Stimulated activated naive CD4-positive, alpha-beta T cell treated with Interleukin-2 at 50 U/mL for 16 hours (primary cell): Measurements from ENCODE around the gene UFC1.

Experiments
- DNase-seq: peaks from one replicate; lab custom pipeline; 2025; lab: John Stamatoyannopoulos, UW

UFC1 gene

DNA sequence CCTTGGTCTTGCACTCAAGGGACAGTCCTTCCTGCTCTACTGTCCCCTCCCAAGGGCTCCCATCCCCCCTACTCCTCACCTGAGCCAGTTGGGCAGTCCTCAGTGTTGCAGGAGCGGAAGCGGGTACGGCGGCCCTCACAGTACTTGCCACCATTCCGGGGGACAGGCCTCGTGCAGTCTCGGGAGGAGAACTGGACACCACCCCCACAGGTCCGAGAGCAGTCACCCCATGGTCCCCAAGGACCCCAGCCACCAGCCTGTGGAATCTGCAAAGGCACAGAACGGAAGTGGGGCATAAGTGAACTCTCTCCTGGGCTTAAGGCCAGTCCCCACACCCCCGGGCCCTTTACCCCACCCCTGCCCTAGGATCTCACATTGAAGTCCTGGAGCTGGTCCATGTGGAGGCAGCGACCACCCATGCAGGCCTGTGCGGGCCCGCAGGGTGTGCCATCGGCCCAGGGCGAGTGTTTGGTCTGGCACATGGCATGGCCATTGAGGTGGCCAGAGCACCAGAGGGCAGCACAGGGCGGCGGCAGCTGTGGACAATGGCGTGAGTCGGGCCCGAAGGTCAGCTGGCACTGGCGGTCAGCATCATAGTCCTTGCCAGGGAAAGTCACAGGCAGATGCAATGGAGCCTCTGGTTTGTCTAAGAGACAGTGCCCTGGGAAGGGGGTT, 39.9 kb downstream of the UFC1 start:
- no peak for DNase-seq

DNA sequence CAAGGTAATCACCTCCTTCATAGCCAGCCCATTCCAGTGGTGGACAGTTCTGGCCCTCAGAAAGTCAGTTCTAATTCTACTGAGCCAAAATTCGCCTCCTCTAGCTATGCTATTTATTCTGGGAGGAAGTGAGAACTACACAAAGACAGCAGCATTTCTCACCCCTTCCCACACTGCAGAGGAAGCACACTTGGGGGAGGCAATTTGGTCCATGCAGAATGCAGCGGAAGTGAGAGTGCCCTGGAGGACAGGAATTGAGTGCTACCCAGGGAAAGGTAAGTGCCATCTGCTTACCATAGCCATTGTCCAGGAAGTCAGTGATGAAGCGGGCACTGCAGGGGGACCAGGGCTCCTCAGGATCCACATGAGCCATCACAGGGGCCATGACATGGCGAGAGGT, 41.4 kb downstream of the UFC1 start:
- DNase-seq = no peak

DNA sequence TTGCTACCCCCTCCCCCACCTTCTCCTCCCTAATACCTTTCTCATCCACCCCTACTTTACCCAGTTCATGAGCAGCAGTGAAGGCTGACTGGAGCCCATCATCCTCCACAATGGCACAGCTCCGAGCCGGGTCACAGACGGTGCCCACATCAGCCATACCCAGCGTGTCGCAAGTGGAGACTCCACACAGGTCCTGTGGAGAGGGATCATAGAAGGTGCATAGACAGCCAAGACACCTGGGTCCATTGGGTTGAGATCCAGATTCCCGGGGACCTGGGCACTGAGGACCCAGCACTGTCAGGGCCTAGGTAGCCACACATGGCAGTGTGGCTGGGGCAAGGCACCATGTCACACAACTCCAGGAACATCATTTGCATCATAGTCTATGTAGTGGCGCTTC, 42.3 kb downstream of the UFC1 start:
- DNase-seq = no peak

DNA sequence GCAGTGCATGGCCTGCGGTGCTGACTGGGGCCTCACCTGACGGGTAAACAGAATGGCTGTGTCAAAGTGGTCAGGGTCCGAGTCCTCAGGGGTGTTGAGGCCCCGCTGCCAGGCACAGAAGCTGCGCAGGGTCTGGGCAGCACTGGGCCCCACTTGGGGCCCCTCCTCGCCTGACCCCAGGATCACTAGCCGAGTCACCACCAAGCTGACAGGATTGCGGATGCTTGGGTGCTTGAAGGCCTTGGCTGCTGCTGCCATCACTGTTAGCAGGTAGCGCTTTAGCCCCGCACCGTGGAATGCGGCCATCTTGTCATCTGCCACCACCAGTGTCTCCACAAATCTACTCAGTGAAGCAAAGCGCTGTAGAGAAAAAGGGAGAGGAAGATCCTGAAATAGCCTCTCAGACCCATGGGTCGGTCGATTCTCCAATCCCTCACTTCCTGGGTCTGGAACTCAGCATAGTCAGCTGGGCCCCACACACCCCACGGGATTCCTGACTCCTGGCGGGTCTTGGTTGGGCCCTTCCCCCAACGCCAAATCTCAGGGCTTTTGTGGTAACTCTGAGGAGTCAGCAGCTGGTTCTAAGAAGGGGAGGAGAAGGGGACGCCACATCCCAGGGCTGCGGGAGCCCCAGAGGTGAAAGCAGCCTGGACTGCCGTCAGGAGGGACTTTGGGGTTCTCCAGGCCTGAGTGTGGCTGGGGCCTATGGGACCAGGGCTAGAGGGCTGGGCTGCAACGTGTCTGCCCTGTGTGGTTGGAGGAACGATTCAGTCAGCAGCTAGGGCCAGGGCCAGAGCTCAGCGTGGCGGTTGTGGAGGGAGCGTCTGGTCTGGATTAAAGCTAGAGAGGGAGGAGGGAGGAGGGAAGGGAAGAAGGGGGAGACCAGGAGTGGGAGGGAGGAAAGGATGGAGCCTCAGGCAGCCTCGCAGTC, 43.0 kb downstream of the UFC1 start:
- DNase-seq = no peak

DNA sequence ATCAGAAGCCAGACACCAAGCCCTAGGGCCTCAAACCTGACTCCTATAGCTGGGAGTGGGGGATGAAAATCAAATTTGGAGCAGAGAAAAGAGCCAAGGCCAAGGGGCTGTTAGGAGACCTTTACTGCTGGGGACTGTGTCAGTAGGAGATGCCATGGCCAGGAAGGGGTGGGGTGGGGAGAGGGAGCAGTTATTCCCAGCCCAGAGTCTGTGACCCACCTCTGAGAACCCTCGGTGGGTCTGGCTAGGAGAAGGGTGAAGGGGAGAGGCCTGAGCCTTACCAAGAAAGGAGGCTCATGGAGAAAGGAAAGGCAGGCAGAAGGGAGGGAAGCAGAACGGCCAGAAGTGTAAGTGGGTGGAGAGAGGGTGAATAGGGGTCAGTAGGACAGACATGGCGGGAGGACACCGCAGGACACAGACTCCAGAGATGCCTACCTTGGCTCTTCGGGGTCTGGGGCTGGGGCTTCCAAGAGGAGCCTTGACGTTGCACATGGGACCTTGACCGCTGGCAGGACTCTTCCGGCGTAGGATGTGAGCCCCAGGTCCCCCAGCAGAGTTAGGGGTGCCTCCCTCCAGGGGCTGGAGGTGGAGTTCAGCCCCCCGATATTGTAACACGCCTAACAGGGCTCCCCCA, 43.9 kb downstream of the UFC1 start:
- DNase-seq = no peak

DNA sequence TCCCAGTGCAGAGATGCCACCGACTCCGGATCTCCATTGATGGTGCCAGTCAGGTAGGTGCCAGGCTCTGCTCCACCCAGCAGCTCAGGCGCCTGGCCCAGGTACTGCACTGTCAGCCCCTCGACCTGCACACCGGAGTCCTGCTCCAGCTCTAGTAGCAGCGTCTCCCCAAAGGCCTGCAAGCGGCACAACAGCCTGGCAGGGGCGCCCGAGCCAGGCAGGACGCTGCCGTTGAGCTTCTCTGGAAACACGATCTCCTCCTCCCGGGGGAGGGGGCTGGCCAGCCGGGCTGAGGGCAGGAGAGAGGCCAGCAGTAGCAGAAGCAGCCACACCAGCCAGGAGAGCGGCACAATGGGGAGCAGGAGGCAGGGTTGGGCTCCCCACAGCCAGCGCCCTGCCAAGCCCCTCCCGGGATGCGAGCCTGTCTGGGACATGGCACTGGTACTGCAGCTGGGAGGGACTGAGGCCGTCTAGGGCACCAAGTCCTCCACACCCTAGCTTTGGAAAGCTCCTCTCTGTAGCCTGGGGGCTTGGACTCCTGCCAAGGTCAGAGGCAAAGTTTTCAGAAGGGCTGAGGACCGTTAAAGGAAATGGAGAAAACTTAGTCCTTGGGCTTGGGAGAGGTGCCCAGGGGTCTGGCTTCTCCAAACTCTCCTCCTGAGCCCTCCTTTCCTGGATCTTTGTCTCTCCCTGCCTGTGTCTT, 44.6 kb downstream of the UFC1 start:
- no peak for DNase-seq

DNA sequence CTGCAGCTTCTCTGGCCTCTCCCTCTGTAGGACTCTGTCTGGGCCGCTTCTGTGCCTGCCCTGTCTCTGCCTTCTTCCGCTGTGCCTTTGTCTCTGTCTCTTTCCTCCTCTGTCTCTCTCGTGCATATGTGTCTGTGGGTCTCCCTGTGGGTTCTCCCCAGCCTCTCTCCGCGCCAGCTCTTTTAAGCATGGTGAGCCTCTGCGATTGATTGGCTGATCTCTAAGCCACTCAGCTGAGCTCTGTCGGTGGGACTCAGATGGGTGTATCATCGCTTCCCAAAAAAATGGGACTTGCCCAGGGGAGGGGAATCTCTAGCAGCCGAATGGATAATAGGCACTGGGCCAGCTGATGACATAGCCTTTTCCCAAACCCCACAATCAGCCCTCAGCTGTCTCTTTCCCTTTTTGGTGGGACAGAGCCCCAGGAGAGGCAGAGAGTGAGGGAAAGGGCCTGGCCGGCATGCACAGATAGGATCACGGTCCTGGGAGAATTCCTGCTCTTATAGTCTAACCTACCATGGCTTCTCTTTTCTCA, 45.2 kb downstream of the UFC1 start, which contains the start of gene ADAMTS4:
TSS of gene ADAMTS4 (minus strand) at position 158 of the 535 bp plus-strand sequence. CDS start 427 bp downstream, outside the sequence.
- DNase-seq = no peak

DNA sequence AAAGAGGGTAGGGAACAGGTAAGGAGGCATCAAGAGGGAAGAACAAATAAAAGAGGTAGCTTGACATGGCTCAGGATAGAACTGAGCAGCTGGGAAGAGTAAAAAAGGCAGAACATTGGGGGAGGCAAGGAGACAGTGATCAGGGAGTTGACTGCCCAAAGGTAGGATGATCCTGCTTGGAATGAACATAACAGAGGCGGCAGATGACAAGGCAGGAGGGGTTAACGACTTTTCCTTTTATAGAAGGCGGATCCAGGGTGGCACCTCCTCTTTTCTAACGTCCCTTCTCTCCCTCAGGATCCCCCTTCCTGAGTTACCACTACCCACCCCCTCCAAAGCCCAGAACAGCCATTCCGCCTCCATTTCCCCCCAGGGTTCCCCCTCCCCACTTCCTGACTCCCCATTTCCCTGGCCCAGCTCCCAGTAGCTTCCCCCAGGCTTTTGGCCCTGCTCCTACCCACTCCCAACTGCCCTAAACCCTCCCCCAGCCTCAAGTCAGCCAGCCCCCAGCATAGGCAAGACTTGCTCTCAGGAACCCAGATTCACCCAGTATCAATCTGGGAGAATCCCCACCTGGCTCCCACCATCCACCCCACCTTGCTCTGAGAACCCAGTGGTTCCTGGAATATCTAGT, 45.8 kb downstream of the UFC1 start:
- no peak for DNase-seq

DNA sequence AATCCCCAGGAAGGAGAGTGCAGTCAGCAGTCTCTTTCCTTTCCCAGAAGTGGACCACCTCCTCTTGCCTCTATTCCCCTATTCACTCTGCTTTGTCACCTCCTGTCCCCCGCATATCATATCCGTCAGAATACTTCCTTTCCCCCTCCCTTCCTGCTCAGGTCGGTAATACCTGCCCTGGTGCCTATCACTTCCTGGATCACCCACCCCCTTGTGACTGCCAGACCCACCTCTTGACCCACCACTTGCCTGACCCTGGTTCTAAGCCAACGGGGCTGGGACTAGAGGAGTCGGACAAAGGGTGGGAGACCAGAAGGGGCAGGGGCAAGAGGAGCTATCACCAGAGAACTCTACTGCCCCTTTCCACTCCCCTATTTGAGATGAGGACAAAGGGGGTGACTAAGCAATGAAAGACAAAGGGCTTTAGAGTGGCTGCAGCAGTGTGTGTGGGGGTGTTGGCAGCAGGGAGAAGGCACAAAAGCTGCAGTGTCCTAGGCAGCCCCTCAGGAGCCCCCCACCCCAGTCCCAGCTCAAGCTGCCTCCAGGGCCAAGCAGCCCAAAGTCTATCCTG, 46.7 kb downstream of the UFC1 start:
- no peak for DNase-seq

DNA sequence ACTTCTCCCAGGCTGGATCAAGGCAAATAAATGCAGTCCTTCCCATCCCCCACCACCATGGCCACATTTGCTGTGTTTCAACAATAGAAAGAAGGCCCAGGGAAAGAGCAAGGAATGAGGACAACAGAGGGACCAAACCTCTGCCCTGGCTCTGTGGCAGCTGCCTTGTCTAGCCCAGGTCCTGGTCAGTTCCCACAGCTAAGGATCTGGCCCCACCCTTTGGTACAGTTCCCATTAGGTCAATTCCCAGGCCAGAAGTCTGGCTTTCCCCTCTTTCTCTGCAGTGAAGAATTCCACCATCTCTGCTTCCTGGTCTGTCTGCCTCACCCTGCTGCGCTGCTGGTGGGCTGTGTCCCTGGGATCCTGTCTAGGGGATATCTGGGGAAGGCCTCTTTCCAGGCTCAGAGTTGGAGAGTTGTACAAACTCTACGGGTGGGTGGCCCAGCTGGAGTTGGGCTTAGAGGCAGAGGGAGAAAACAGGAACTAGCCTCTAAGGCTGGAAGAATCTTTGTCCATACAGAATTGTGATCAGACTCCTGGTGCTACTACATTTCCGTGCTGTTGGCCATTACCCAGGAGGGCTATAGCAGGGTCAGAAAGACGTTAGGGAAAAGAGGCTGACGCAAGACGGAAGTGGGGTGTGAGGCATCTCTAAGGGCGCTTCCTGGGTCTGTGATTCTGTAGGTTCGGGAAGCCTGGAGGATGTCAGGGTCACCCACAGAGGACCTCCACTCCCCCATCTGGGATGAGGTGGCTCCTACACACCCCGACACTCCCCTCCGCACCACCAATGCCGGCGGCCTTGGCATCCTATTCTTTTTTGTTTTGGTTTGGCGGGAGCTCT, 47.4 kb downstream of the UFC1 start:
- no peak for DNase-seq

DNA sequence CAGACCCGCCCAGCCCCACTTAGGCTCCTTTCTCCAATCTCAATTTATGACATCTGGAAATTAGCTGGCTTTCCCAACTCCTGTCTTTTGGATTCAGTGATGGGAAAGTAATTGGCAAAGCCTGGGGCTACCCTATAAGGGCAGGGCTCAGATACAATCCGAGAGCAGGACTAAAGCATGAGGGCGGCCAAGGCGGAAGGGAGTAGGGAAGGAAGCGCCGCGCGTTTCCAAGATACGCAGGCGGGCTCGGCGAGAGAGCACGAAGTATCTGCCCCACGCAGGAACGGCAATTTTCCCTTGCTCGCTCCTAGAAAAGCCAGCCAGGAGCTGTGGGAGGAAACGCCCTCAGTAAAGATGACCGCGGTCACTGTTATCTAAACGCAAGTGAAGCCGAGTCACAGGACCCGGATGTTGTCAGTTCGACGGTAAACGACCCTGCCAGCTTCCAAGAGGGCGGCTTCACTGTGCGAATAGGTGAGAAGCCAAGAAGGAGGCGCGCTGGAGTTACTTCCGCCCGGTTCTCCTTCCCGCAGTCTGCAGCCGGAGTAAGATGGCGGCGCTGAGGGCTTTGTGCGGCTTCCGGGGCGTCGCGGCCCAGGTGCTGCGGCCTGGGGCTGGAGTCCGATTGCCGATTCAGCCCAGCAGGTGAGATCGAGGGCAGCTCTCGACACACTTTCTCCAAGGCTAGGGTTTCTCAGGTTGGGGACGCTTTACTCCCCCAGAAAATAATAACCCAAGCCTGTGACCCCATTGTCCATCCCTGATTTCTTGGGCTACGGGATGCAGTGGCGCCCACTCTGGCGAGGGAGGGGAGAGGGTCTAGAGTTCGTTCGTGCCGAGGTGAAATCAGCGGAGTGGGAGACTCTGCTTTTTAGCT, 48.3 kb downstream of the UFC1 start, which contains the start of gene NDUFS2:
TSS of gene NDUFS2 (plus strand) at position 532 of the 877 bp plus-strand sequence. CDS start at position 551, 19 bp downstream.
- peak; percentile 95 for DNase-seq

DNA sequence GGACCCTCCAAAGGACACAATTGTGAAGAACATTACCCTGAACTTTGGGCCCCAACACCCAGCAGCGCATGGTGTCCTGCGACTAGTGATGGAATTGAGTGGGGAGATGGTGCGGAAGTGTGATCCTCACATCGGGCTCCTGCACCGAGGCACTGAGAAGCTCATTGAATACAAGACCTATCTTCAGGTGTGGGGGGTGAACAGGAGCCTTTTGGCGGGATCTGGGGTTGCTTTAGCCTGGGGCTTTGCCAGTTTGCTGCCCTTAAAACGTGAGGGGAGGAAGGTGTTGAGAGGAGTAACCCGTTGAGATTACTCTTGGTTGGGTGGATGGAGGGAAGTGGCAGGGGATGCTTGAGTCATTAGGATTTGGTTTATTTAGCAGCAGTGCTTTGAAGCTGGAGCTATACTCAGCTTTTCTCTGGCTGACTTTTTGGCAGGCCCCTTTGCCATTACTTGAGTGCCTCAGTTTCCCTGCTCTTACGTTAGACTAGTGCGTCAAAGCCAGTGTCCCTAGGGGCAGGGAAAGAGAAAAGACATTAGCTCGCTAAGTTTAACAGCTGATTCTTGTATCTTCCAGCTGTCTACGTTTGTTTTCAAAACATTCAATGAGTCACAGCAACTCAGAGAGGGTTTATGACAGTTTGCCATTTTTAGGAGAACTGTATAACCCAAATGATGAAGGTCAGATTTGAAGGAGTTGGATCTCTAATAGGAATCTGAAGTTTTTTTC, 52.8 kb downstream of the UFC1 start:
- DNase-seq = no peak

DNA sequence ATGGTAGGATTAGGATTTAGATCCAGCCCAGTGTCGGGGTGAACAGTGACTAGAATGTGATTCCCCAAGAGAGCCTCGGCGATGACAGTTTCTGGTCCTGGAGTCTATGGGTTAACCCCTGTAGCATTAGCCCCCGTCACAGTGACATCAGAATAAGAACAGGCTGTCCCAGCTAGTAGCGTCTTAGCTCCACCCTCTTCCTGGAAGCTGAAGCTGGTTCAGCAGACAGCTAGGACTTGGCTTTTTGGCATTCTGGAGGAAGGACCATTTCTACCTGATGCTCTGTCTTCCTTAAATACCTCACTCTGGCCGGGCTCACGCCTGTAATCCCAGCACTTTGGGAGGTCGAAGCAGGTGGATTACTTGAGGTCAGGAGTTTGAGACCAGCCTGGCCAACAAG, 53.4 kb downstream of the UFC1 start:
- DNase-seq = no peak
